ENCODE data around the gene POLR1E. TPM values are rescaled to one million over a fixed set of nuclear protein-coding genes. Genes with fewer than 3 reads are reported as not detected.

The POLR1E gene
- total RNA-seq, 1 experiment from 2014 or later: 60.9 TPM

DNA sequence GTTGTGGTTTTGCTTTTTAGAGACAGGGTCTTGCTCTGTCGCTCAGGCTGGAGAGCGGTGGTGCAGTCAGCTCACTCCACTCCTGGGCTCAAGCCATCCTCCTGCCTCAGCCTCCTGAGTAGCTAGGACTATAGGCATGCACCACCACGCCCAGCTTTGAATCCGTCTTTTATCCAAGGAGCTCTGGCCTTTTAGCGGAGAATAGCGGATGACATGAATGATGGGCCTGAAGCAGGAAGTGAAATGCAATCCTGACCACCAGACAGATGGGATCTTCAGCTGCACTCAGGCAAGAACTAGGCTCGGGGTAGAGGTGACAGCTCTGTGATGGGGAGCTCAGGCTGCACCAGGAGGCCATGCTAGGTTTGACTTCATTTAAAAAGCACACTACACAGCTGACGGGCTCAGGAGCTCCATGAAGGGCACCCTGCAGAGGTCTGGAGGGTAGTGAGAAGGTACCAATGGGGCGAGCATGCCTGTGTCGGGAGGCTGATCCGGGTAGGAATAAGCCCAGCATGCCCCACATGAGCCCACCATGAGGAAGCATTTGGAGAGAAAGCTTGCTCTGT, 21.9 kb downstream of the POLR1E start:
- H3K9me3 ChIP-seq (ENCODE audit: control insufficient read depth in 1 of 2, insufficient read depth in 1 of 2, low read depth in 1 of 2, low read length in 2 of 2): no peaks in the 10 kb centered on the region

More for the DNA sequence above, 21.9 kb downstream of the POLR1E start:
- peaks cover 4% of the 10 kb centered on the region; the same call in 1 of the 2 replicates for H3K79me2 ChIP-seq (ENCODE audit: insufficient read depth, low read length)
- ATAC-seq (no peak), DNase-seq (ENCODE audit: low read depth, low spot score) (no peak)
- TF ChIP-seq SRF (IDR thresholded peaks at IDR 0.05; ENCODE audit: low read depth): no peak
- no peak for TF ChIP-seq POLR2A (IDR thresholded peaks at IDR 0.05; ENCODE audit: borderline replicate concordance, extremely low read depth, insufficient read depth, insufficient read length)
- TF ChIP-seq EZH2 (IDR thresholded peaks at IDR 0.05): no peak
- no peak for TF ChIP-seq CEBPB (IDR thresholded peaks at IDR 0.05; ENCODE audit: low read depth)
- no peak for TF ChIP-seq JUND (IDR thresholded peaks at IDR 0.05)
- TF ChIP-seq CTCF (IDR thresholded peaks at IDR 0.05 in 2 of 3, conservative IDR thresholded peaks at IDR 0.05 in 1 of 3; ENCODE audit: borderline replicate concordance in 1 of 3, insufficient read depth in 1 of 3, low read depth in 2 of 3, low read length in 2 of 3): no peak
- no peaks in the 10 kb centered on the region; the same call in 1 of the 2 replicates for H4K20me1 ChIP-seq (ENCODE audit: insufficient read depth)
- no peak overlapping the region for H3K9ac ChIP-seq (ENCODE audit: low read length)
- no peak overlapping the region for H3K27ac ChIP-seq (ENCODE audit: low read depth, low read length)
- ChIA-PET RAD21 (ENCODE audit: low non-redundant PET in 1 of 2, low total read pairs in 2 of 2, uncharacterized antibody in 2 of 2, unreplicated experiment in 2 of 2) (no interaction called here), CTCF (no interaction called here), POLR2A (no interaction called here)
- H2AFZ ChIP-seq (ENCODE audit: low read depth, low read length, poor library complexity, severe bottlenecking): no peak overlapping the region
- H3K4me1 ChIP-seq (ENCODE audit: control insufficient read depth in 1 of 2, insufficient read depth in 2 of 2, low read length in 2 of 2): no peaks in the 10 kb centered on the region; a peak in 1 of 4 replicates
- no peak overlapping the region for H3K4me3 ChIP-seq (replicated peaks in 1 of 2; ENCODE audit: low read depth in 1 of 2, low read length in 2 of 2)
- H3K9me2 ChIP-seq (ENCODE audit: insufficient read depth): no peaks in the 10 kb centered on the region
- H3K36me3 ChIP-seq (ENCODE audit: control insufficient read depth in 1 of 2, insufficient read depth in 2 of 2, low read length in 2 of 2): peaks cover 11 to 26% of the 10 kb centered on the region in 2 experiments
- H3K27me3 ChIP-seq (ENCODE audit: insufficient read depth, low read length): no peaks in the 10 kb centered on the region
- H3K4me2 ChIP-seq (ENCODE audit: low read length): no peak overlapping the region
- intact Hi-C loops (cut with micrococcal nuclease): no loop called here
- no TSS peak for BruUV-seq (replicated peaks)
